ENCODE measurements around the gene KYNU.
"Not testable (repeated sequence)": the region's sequence is repeated elsewhere in the genome, so short reads cannot be mapped to it uniquely, and the experiment has no call there.

KYNU gene

DNA sequence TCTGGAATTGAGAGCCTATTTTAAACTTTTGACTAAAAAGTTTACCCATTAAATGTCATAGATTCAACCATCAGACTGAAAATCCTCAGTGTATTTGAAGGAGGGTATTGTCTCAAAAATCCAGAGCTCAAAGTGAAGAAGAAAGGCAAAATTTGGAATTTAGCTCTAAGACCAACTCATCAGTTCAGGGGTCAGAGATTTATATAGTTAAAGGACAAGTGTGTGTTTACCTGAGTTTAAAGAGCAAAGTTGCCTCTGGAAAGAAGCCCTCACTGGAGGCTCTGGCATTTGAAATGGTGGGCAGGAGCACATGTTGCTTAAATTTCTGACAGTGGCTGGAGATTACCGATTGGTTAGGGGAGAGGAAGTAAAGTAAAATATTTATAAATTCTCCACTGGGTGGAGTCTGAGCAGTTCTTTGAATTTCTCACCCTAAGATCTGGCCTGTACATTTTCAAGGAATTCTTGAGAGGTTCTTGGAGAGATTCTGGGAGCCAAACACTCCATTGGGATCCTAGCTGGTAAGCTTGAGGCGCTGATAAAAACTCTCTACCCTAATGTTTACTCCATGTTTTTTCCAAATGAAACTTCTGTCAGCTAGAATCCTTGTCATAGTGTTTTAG is at the start of gene KYNU:
KYNU (plus strand) TSS at position 449 of the 623 bp plus-strand sequence. CDS start 7,704 bp downstream, outside the sequence.
- Mint-ChIP-seq H3K4me1 (ENCODE audit: low read depth) (no peaks in the 10 kb centered on the region), H3K4me3 (no peak within 1 kb of the TSS), H3K27me3 (peaks cover 3% of the 10 kb centered on the region), H3K36me3 (no peaks in the 10 kb centered on the region), H3K27ac (no peak within 1 kb of the TSS), H3K9me3 (ENCODE audit: low read depth) (no peaks in the 10 kb centered on the region)

DNA sequence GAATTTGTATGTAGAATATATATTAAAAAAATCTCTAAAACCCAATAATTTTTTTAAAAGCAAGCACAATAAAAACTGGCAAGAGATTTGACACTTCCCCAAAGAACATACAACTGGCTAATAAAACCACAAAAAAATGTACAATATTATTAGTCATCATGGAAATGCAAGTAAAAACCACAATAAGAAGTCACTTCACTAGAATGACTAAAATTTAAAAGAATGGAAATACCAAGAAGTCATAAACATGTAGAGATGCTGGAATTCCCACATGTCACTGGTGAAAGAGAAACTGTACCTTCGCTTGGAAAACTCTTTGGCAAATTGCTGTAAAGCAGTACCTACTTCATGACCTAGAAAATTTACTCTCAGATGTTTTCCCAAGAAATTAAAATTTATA is 43.4 kb upstream of the KYNU start:
- Mint-ChIP-seq H3K4me1 (ENCODE audit: low read depth) (no peaks in the 10 kb centered on the region), H3K27ac (no peak overlapping the region), H3K27me3 (peaks cover 3% of the 10 kb centered on the region), H3K9me3 (ENCODE audit: low read depth) (no peaks in the 10 kb centered on the region), H3K36me3 (no peaks in the 10 kb centered on the region), H3K4me3 (no peak overlapping the region)

DNA sequence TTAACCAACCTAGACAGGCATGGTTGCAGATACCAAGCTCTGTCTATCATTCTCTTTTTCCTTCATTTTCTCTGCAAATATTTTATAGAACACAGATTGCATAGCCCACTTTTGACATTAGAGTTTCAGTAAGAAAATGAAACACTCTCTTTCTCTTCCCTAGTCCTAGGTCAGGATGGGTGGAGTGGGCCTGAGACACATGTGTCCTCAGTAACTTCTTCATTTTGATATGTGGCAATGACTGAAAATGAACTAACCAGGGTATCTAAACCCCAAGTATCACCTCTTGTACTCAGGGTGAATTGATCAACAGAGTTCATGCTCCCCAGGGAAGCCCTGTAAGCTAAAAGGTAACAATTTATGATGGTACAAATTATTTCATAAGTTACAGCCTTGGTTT is 37.0 kb upstream of the KYNU start:
- no peaks in the 10 kb centered on the region for H3K36me3 Mint-ChIP-seq
- H3K27me3 Mint-ChIP-seq = peaks cover 2% of the 10 kb centered on the region
- no peak overlapping the region for H3K27ac Mint-ChIP-seq
- no peaks in the 10 kb centered on the region for H3K4me1 Mint-ChIP-seq (ENCODE audit: low read depth)
- no peak overlapping the region for H3K4me3 Mint-ChIP-seq
- no peaks in the 10 kb centered on the region for H3K9me3 Mint-ChIP-seq (ENCODE audit: low read depth)

DNA sequence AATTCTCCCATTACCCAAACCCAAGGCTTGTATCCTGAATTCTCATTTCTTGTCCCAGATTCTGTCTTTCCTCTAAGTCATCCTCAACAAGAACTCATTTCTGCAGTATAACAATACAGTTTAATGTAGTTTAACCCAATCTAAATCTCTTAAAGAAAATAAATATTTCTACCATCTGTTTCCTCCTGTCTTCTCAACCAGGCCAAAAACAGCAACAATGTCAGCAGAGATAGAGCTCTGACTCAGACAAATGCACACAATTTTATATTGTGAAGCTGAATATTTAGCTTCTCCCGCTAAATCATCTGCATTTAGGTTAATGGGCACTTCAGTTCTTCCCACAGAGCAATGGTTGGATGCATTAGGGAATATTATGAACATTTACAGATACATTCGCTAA is 35.7 kb upstream of the KYNU start:
- no peak overlapping the region for H3K27ac Mint-ChIP-seq
- H3K4me3 Mint-ChIP-seq = no peak overlapping the region
- H3K27me3 Mint-ChIP-seq = peaks cover 2% of the 10 kb centered on the region
- H3K9me3 Mint-ChIP-seq (ENCODE audit: low read depth) = no peaks in the 10 kb centered on the region
- H3K36me3 Mint-ChIP-seq = no peaks in the 10 kb centered on the region
- H3K4me1 Mint-ChIP-seq (ENCODE audit: low read depth) = no peaks in the 10 kb centered on the region

DNA sequence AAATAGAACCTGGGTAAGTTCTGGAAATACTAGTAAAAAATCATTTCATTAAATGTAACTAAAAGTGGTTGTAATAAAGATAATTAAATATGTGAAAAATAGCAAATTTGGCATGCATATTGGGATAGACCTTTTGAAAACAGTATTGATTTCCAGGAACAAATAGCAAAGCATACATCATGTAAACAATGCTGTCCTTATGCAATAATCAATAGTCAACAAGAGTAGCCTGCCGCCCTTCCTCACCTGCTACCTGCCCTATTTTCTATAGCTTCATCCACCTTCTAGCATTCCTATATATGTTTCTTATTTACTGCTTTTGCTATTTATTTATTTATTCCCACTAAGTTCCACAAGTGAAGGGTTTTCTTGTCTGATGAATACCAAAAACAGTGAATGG is 35.1 kb upstream of the KYNU start:
- Mint-ChIP-seq H3K9me3 (ENCODE audit: low read depth) (no peaks in the 10 kb centered on the region), H3K4me1 (ENCODE audit: low read depth) (no peaks in the 10 kb centered on the region), H3K27me3 (peaks cover 2% of the 10 kb centered on the region), H3K36me3 (no peaks in the 10 kb centered on the region), H3K4me3 (no peak overlapping the region), H3K27ac (no peak overlapping the region)

DNA sequence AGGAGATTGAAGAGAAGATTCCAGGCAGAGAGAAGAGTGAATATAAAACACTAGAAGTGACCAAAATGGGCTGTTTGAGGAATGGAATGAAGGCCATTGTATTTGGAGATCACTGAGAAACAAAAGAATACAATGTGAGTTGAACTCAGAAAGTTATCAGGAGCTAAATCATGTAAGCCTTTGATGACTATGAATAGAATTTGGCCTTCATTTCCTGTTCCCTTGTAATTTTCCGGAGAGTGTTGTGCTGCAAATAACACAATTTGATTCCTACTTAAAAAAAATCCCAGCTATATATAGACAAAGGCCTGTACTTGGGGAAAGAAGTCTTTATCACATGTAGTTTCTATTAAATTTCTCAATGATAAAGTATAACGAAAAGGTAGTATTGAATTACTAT is 33.7 kb upstream of the KYNU start:
- Mint-ChIP-seq H3K4me3 (no peak overlapping the region), H3K4me1 (ENCODE audit: low read depth) (no peaks in the 10 kb centered on the region), H3K27me3 (peaks cover under 1% of the 10 kb centered on the region), H3K27ac (no peak overlapping the region), H3K36me3 (no peaks in the 10 kb centered on the region), H3K9me3 (ENCODE audit: low read depth) (no peaks in the 10 kb centered on the region)

DNA sequence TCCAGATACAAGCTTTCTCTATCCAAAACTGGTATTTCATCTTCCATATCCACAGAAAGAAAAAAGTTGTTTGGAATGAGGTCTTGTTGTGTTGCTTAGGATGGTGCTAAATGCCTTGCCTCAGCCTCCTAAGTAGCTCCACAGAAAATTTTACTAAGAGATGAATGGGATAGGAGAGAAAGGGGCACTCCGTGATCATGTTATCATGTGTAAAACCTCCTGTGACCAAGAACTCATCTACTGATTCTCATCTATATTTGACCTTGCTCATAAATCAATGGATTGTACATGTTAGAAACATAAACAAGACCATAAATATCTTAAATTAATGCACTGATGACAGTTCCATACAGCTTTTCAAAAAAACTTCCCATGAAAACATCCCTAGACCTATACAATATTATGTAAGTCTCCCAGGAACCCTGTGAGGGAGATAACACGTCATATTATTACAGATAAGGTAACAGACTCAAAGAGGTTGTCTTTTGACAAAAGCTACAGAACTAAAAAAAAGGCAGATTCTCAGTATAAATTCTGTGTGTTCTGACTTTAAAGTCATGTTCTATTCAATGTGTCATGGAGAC is 29.3 kb upstream of the KYNU start:
- H3K4me3 Mint-ChIP-seq = no peak overlapping the region
- H3K9me3 Mint-ChIP-seq (ENCODE audit: low read depth) = no peaks in the 10 kb centered on the region
- no peaks in the 10 kb centered on the region for H3K4me1 Mint-ChIP-seq (ENCODE audit: low read depth)
- H3K27ac Mint-ChIP-seq = no peak overlapping the region
- no peaks in the 10 kb centered on the region for H3K27me3 Mint-ChIP-seq
- H3K36me3 Mint-ChIP-seq = no peaks in the 10 kb centered on the region

DNA sequence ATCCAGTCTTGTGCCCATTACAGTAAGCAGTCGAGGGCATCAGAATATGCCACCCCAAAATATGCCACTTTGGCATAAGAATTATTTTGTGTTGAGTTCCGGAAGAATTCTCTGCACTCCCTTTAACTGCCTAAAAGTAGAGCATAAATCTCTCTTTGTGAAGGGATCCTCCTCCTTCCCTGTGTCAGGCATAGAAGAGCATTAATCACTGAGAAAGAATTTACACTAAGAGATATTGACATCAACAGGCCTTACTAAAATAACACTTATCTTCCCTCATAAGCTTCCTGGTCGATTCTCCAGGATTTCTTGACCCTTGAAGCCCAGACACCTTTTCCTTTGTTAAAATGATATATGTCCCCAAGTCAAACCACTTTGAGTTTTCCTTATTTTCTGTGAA is 27.6 kb upstream of the KYNU start:
- H3K36me3 Mint-ChIP-seq = no peaks in the 10 kb centered on the region
- no peaks in the 10 kb centered on the region for H3K4me1 Mint-ChIP-seq (ENCODE audit: low read depth)
- H3K27ac Mint-ChIP-seq = no peak overlapping the region
- H3K9me3 Mint-ChIP-seq (ENCODE audit: low read depth) = no peaks in the 10 kb centered on the region
- no peaks in the 10 kb centered on the region for H3K27me3 Mint-ChIP-seq
- no peak overlapping the region for H3K4me3 Mint-ChIP-seq

DNA sequence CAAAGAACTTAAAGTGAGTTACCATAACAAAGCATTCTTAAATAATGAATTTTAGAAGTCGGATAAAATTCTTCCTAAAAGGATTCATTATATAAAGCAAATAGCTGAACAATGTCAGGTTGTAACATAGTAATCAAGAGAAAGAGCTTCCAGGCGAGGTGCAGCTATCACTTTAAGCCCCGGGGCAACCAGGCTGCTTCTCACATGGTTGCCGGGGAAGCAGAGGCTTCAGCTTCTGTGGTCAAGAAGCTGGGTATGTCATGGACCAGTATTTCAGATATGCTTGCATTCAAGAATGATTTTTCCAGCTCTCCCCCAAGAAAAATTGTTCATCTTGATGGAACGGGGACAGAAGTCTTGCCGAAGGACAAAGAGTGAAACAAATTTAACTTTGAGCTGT is 23.6 kb upstream of the KYNU start:
- Mint-ChIP-seq H3K4me1 (ENCODE audit: low read depth) (no peaks in the 10 kb centered on the region), H3K9me3 (ENCODE audit: low read depth) (no peaks in the 10 kb centered on the region), H3K4me3 (no peak overlapping the region), H3K36me3 (no peaks in the 10 kb centered on the region), H3K27me3 (no peaks in the 10 kb centered on the region), H3K27ac (no peak overlapping the region)

DNA sequence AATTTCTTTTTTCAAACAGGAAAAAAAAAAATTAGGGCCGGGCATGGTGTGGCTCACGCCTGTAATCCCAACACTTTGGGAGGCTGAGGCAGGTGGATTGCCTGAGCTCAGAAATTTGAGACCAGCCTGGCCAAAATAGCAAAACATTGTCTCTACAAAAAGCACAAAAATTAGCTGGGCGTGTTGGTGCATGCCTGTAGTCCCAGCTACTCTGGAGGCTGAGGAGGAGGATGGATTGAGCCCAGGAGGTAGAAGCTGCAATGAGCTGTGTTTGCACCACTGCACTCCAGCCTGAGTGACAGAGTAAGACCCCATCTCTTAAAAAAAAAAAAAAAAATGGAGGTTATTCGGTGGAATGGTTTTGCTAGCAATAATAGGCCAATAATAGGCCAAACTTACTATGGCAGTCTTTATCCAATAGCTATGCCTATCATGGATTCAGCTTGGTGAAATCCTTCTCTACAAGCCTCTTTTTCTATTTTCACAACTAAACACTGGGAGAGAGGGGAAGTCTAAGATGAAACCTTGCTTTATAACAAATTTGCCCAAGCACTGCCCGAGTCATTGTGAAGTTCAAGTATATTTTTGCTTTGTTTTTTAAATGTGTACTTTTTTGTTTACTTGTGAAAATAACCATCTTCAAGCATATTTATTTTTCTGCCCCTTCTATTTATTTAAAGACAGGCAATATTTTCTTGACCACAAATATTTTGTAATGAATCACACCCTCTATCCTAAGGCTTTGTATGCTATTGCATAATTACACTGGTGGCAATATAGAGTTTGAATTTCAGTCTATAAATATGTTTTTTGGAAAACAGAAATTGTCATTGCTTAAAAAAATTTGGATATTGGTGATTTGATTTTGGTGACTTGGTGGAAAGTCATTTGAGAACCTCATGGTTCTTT is 20.0 kb upstream of the KYNU start:
- Mint-ChIP-seq H3K27me3 (no peaks in the 10 kb centered on the region), H3K27ac (no peak overlapping the region)

DNA sequence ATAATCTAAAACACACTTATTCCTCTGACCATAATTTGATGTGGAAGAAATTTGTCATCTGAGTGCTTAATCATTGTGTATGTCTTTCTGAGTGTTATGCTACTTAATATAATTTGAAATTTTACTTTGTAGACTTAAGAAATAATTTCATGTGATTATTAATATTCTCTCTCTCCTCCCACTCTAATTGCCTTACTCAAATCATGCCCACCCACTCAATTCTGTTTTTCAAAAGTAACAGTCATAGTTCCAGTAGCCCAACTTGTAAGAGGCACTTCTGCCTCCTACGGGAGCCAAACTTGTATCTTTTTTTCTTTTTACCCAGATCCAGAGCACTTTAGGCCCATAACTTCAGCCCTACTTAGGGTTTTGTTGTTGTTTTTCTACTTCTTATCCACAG is 18.5 kb upstream of the KYNU start:
- Mint-ChIP-seq H3K4me3 (no peak overlapping the region), H3K27me3 (no peaks in the 10 kb centered on the region), H3K36me3 (no peaks in the 10 kb centered on the region), H3K27ac (no peak overlapping the region), H3K4me1 (ENCODE audit: low read depth) (no peaks in the 10 kb centered on the region), H3K9me3 (ENCODE audit: low read depth) (no peaks in the 10 kb centered on the region)

More for the DNA sequence above, 20.0 kb upstream of the KYNU start:
- H3K9me3 Mint-ChIP-seq (ENCODE audit: low read depth) = no peaks in the 10 kb centered on the region
- H3K4me3 Mint-ChIP-seq = no peak overlapping the region
- no peaks in the 10 kb centered on the region for H3K36me3 Mint-ChIP-seq
- no peaks in the 10 kb centered on the region for H3K4me1 Mint-ChIP-seq (ENCODE audit: low read depth)

DNA sequence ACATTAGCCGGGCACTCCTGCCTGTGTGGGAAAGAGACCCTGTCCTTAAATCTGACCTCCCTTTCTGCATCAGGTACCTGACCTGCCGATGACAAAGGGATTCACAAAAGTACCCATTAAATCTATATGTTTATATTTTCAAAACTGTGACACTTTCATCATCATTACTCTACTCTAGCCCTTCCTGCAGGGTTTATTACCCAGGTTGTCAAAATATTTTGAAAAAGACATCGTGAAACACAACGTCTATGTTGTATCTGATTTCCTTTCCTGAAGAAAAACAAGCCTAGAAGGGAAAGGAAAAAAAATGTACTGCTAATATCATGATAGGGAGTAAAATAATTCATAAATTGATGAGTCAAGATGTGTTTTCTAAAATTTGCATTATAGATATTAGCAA is 15.2 kb upstream of the KYNU start:
- Mint-ChIP-seq H3K9me3 (ENCODE audit: low read depth) (no peaks in the 10 kb centered on the region), H3K27me3 (no peaks in the 10 kb centered on the region), H3K4me3 (no peak overlapping the region), H3K4me1 (ENCODE audit: low read depth) (no peaks in the 10 kb centered on the region), H3K27ac (no peak overlapping the region), H3K36me3 (no peaks in the 10 kb centered on the region)

DNA sequence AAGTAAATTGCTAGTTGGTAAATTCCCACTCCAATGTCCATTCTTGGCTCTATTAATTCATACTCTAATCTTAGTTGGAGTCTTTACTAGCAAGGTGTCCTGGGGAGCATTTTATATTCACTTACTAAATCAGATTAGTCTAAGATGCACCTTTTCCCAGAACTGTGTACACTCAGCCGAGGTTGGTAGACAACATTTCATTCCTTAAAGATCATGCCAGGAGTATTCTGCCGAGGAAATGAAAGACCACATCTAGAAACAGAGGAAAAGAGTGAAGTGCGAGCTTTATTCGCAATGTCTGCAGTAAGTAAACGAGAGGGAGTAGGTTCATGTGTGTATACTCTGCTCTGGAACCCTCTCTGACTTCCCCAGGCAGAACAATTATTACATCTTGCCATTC is 14.6 kb upstream of the KYNU start:
- no peaks in the 10 kb centered on the region for H3K27me3 Mint-ChIP-seq
- no peak overlapping the region for H3K4me3 Mint-ChIP-seq
- no peaks in the 10 kb centered on the region for H3K9me3 Mint-ChIP-seq (ENCODE audit: low read depth)
- H3K4me1 Mint-ChIP-seq (ENCODE audit: low read depth) = no peaks in the 10 kb centered on the region
- no peak overlapping the region for H3K27ac Mint-ChIP-seq
- H3K36me3 Mint-ChIP-seq = no peaks in the 10 kb centered on the region

DNA sequence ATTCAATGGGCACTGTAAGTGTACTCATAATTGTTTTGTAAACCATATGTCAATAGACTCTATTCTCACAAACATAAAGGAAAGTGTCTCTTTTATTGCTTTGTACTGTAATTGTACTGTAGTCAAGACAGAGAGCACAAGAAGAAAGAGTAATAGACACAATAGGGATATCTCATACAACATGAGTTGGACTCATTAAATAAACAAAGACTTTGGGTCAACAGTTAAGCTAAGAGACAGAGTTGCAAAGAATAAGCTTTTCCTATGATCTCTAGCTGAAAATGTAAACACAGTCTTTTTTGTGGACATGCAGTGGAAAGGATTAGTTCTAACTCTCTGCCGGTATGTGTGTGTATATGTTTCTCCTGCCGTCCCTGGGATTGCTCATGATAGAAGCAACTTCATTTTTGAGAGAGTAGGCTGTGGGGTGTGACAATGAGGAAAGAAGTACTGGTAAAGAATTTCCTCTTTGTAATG is 13.9 kb upstream of the KYNU start:
- no peak overlapping the region for H3K27ac Mint-ChIP-seq
- H3K27me3 Mint-ChIP-seq = no peaks in the 10 kb centered on the region
- H3K9me3 Mint-ChIP-seq (ENCODE audit: low read depth) = no peaks in the 10 kb centered on the region
- no peak overlapping the region for H3K4me3 Mint-ChIP-seq
- no peaks in the 10 kb centered on the region for H3K4me1 Mint-ChIP-seq (ENCODE audit: low read depth)
- no peaks in the 10 kb centered on the region for H3K36me3 Mint-ChIP-seq

DNA sequence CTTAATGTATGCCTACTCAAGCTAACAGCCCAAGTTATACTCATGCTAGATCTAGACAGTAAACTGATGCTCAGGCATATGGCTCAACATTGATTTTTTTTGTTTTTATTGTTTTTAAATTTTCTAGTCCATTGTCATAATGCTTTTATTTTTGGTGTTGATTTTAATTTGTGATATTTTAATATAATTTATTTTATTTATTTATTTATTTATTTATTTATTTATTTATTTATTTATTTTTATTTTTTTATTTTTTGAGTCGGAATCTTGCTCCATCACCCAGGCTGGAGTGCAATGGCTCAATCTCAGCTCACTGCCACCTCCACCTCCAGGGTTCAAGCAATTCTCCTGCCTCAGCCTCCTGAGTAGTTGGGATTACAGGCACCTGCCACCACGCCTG is 12.9 kb upstream of the KYNU start:
- H3K4me1 Mint-ChIP-seq (ENCODE audit: low read depth); H3K9me3 Mint-ChIP-seq (ENCODE audit: low read depth); H3K36me3 Mint-ChIP-seq; H3K27ac Mint-ChIP-seq; H3K27me3 Mint-ChIP-seq; H3K4me3 Mint-ChIP-seq: not testable (repeated sequence)
